ENCODE results near the gene NUCB1. TPM values are rescaled to one million over a fixed set of nuclear protein-coding genes. Genes with fewer than 3 reads are reported as not detected.
"Not testable (repeated sequence)": the region's sequence is repeated elsewhere in the genome, so short reads cannot be mapped to it uniquely, and the experiment has no call there.

NUCB1 gene
- polyA plus RNA-seq, 1 donor (not counting 4 experiments of a cell fraction or from before 2014, with no cell fraction given): 44.3 TPM

DNA sequence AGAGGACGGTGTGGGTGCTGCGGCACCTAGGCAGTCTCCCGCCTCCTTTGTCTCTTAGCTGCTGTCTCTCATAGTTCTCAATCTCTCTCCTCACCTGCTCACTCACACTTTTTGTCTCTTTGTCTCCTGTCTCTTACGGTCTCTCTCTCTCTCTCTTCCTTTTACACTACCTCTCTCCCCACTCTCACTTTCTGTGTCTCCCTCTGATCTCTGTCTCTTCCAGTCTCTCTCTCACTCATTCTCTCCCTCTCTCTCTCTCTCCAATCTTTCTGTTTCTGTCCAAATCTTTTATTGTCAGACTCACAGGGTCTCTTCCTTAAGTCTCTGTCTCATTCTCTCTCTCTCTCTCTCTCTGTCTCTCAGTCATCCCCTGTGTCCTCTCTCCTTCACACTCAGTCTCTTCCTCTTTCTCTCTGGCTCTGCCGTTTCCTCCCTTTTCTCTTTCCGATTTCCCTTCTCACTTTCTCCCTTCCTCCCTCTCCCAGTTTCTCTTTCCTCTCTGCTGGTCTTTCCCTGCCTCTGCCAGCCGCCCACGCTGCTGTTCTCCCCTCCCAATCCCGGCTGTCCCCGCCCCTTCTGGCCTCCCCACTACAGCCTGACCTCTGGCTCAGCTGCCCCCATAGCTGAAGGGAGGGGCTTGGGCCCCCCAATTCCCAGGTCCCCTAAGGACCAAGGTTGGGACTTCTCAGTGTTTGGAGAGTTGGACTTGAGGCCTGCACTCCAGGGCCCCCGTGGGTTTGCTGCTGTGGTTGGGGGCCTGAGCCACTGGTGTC lies 31.8 kb upstream of the NUCB1 start, which contains the start of gene PLEKHA4:
Gene PLEKHA4, minus strand, starts transcription at position 504 of the 773 bp plus-strand sequence. CDS start 997 bp downstream, outside the sequence.
- dilution Hi-C loops (cut with MboI; ENCODE audit: extremely low pct_ligation_motif_present, low sequenced_read_pairs): no loop called here
- Histone ChIP-seq H3K4me3 (ENCODE audit: control insufficient read depth in 2 of 3, extremely low read depth in 1 of 3, insufficient read depth in 2 of 3, low read depth in 1 of 3, low read length in 3 of 3) (peak within 1 kb of the TSS; percentile 2 to 57 (median 44)), H3K9me3 (ENCODE audit: control insufficient read depth, low read depth, low read length) (no peaks in the 10 kb centered on the region), H4K20me1 (ENCODE audit: control insufficient read depth, extremely low read depth, insufficient read depth, low read length) (no peaks in the 10 kb centered on the region), H3K27ac (ENCODE audit: control insufficient read depth, insufficient read depth, low read length) (peak within 1 kb of the TSS; percentile 31), H3K9ac (ENCODE audit: control insufficient read depth, extremely low read depth, insufficient read depth, low read length) (peak within 1 kb of the TSS; percentile 58), H3K36me3 (ENCODE audit: control insufficient read depth in 2 of 2, extremely low read depth in 1 of 2, insufficient read depth in 2 of 2, low read length in 2 of 2) (peaks cover 1 to 6% of the 10 kb centered on the region in 2 experiments), H3K27me3 (ENCODE audit: control insufficient read depth, extremely low read depth, insufficient read depth, low read length) (no peaks in the 10 kb centered on the region), H3K4me2 (ENCODE audit: control insufficient read depth, extremely low read depth, insufficient read depth, low read depth, low read length) (peak within 1 kb of the TSS; percentile 68), H3K9me1 (ENCODE audit: control insufficient read depth, extremely low read depth, insufficient read depth, low read length) (peaks cover 1% of the 10 kb centered on the region), H2AFZ (ENCODE audit: control insufficient read depth, low read length) (peak within 1 kb of the TSS; percentile 96), H3K4me1 (ENCODE audit: control insufficient read depth, extremely low read depth, insufficient read depth, low read length) (peaks cover 11% of the 10 kb centered on the region), H3K79me2 (ENCODE audit: control insufficient read depth, insufficient read depth, low read length) (peaks cover 11% of the 10 kb centered on the region)
- no peak for TF ChIP-seq EZH2 (IDR thresholded peaks at IDR 0.05; ENCODE audit: low read length)
- TF ChIP-seq, protein P1, sequence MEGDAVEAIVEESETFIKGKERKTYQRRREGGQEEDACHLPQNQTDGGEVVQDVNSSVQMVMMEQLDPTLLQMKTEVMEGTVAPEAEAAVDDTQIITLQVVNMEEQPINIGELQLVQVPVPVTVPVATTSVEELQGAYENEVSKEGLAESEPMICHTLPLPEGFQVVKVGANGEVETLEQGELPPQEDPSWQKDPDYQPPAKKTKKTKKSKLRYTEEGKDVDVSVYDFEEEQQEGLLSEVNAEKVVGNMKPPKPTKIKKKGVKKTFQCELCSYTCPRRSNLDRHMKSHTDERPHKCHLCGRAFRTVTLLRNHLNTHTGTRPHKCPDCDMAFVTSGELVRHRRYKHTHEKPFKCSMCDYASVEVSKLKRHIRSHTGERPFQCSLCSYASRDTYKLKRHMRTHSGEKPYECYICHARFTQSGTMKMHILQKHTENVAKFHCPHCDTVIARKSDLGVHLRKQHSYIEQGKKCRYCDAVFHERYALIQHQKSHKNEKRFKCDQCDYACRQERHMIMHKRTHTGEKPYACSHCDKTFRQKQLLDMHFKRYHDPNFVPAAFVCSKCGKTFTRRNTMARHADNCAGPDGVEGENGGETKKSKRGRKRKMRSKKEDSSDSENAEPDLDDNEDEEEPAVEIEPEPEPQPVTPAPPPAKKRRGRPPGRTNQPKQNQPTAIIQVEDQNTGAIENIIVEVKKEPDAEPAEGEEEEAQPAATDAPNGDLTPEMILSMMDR (optimal IDR thresholded peaks at IDR 0.05 in 1 of 3, IDR thresholded peaks at IDR 0.05 in 1 of 3, conservative IDR thresholded peaks at IDR 0.05 in 1 of 3; ENCODE audit: extremely low read depth in 1 of 3, insufficient read depth in 2 of 3, low read length in 3 of 3): no peak
- DNase-seq (ENCODE audit: low read depth, low spot score) (no peak), FAIRE-seq (no peak)

DNA sequence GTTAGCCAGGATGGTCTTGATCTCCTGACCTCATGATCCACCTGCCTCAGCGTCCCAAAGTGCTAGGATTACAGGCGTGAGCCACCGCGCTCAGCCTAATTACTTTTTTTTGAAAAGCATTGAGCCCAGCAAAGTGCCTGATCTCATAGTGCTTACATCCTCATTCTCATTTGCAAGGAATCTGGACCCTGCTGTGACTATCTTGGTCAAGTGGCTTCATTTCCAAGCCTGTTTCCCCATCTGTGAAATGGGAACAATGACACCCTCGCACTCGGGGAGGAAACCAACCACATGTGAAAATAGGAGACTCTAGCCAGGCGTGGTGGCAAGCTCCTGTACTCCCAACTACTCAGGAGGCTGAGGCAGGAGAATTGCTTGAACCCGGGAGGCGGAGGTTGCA lies 30.1 kb upstream of the NUCB1 start:
- H3K9ac ChIP-seq (ENCODE audit: control insufficient read depth, extremely low read depth, insufficient read depth, low read length): no peak overlapping the region
- H3K9me1 ChIP-seq (ENCODE audit: control insufficient read depth, extremely low read depth, insufficient read depth, low read length): peaks cover 2% of the 10 kb centered on the region
- TF ChIP-seq, protein P1 (optimal IDR thresholded peaks at IDR 0.05 in 1 of 3, IDR thresholded peaks at IDR 0.05 in 1 of 3, conservative IDR thresholded peaks at IDR 0.05 in 1 of 3; ENCODE audit: extremely low read depth in 1 of 3, insufficient read depth in 2 of 3, low read length in 3 of 3): no peak
- TF ChIP-seq EZH2 (IDR thresholded peaks at IDR 0.05; ENCODE audit: low read length): no peak
- no peak for DNase-seq (ENCODE audit: low read depth, low spot score)
- peaks cover 8% of the 10 kb centered on the region for H4K20me1 ChIP-seq (ENCODE audit: control insufficient read depth, extremely low read depth, insufficient read depth, low read length)
- H3K36me3 ChIP-seq (ENCODE audit: control insufficient read depth in 2 of 2, extremely low read depth in 1 of 2, insufficient read depth in 2 of 2, low read length in 2 of 2): peaks cover 16 to 23% of the 10 kb centered on the region in 2 experiments
- no peak overlapping the region for H3K4me3 ChIP-seq (ENCODE audit: control insufficient read depth in 2 of 3, extremely low read depth in 1 of 3, insufficient read depth in 2 of 3, low read depth in 1 of 3, low read length in 3 of 3)
- H2AFZ ChIP-seq (ENCODE audit: control insufficient read depth, low read length): no peak overlapping the region
- peaks cover 11% of the 10 kb centered on the region for H3K4me1 ChIP-seq (ENCODE audit: control insufficient read depth, extremely low read depth, insufficient read depth, low read length)
- H3K27me3 ChIP-seq (ENCODE audit: control insufficient read depth, extremely low read depth, insufficient read depth, low read length): no peaks in the 10 kb centered on the region
- dilution Hi-C loops (cut with MboI; ENCODE audit: extremely low pct_ligation_motif_present, low sequenced_read_pairs): no loop called here
- no peak overlapping the region for H3K4me2 ChIP-seq (ENCODE audit: control insufficient read depth, extremely low read depth, insufficient read depth, low read depth, low read length)
- FAIRE-seq: no peak
- no peaks in the 10 kb centered on the region for H3K9me3 ChIP-seq (ENCODE audit: control insufficient read depth, low read depth, low read length)
- peaks cover 25% of the 10 kb centered on the region for H3K79me2 ChIP-seq (ENCODE audit: control insufficient read depth, insufficient read depth, low read length)
- no peak overlapping the region for H3K27ac ChIP-seq (ENCODE audit: control insufficient read depth, insufficient read depth, low read length)

DNA sequence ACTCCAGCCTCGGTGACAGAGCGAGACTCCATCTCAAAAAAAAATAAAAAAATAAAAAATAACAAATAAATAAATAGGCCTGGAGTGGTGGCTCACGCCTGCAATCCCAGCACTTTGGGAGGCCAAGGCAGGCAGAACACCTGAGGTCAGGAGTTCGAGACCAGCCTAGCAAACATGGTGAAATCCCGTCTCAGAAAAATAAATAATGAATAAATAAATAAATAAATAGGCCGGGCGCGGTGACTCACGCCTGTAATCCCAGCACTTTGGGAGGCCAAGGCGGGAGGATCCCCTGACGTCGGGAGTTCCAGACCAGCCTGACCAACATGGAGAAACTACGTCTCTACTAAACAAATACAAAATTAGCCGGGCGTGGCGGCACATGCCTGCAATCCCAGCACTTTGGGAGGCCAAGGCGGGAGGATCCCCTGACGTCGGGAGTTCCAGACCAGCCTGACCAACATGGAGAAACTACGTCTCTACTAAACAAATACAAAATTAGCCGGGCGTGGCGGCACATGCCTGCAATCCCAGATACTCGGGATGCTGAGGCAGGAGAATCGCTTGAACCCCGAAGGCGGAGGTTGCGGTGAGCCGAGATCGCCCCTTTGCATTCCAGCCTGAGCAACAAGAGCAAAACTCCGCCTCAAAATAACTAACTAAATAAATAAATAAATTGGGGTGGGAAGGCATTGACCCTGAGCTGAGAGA lies 28.5 kb upstream of the NUCB1 start:
- H3K9me1 ChIP-seq (ENCODE audit: control insufficient read depth, extremely low read depth, insufficient read depth, low read length); H3K9me3 ChIP-seq (ENCODE audit: control insufficient read depth, low read depth, low read length); FAIRE-seq; dilution Hi-C loops (cut with MboI; ENCODE audit: extremely low pct_ligation_motif_present, low sequenced_read_pairs); H3K27me3 ChIP-seq (ENCODE audit: control insufficient read depth, extremely low read depth, insufficient read depth, low read length); DNase-seq (ENCODE audit: low read depth, low spot score): not testable (repeated sequence)
- Histone ChIP-seq H3K4me2 (ENCODE audit: control insufficient read depth, extremely low read depth, insufficient read depth, low read depth, low read length) (peak overlapping the region; percentile 58), H2AFZ (ENCODE audit: control insufficient read depth, low read length) (peak overlapping the region; percentile 74), H3K79me2 (ENCODE audit: control insufficient read depth, insufficient read depth, low read length) (peaks cover 32% of the 10 kb centered on the region), H3K36me3 (ENCODE audit: control insufficient read depth in 2 of 2, extremely low read depth in 1 of 2, insufficient read depth in 2 of 2, low read length in 2 of 2) (peaks cover 22 to 30% of the 10 kb centered on the region in 2 experiments), H3K9ac (ENCODE audit: control insufficient read depth, extremely low read depth, insufficient read depth, low read length) (peak overlapping the region; percentile 100), H3K27ac (ENCODE audit: control insufficient read depth, insufficient read depth, low read length) (peak overlapping the region; percentile 100), H3K4me1 (ENCODE audit: control insufficient read depth, extremely low read depth, insufficient read depth, low read length) (peaks cover 19% of the 10 kb centered on the region), H3K4me3 (ENCODE audit: control insufficient read depth in 2 of 3, extremely low read depth in 1 of 3, insufficient read depth in 2 of 3, low read depth in 1 of 3, low read length in 3 of 3) (peak overlapping the region in 1 of 3 experiments; percentile 4), H4K20me1 (ENCODE audit: control insufficient read depth, extremely low read depth, insufficient read depth, low read length) (peaks cover 15% of the 10 kb centered on the region)

All from keratinocyte (primary cell).